CD4-positive, alpha-beta T cell treated with Interleukin-6 for 4 hours (primary cell): Measurements from ENCODE around the gene FXYD3.

Experiments used
- DNase-seq: peaks from one replicate; pipeline ENCODE4 v3.0.0-alpha.2; 2020; ENCODE audit warnings: mixed read lengths

FXYD3 gene

GRCh38 chr19:35115177-35115951 lies at the start of gene FXYD3:
Gene FXYD3, plus strand, starts transcription at chr19:35115823. Its CDS starts 3,554 bp downstream, at chr19:35119377.
- no peak for DNase-seq

- no peak for DNase-seq
Observed at GRCh38 chr19:35066121-35066520, 49.5 kb upstream of the FXYD3 start.

GRCh38 chr19:35066691-35067563 lies 48.7 kb upstream of the FXYD3 start:
- DNase-seq: peak; percentile 94

GRCh38 chr19:35068941-35069634 lies 46.5 kb upstream of the FXYD3 start:
- no peak for DNase-seq

- no peak for DNase-seq
Observed at GRCh38 chr19:35069696-35070095, 45.9 kb upstream of the FXYD3 start.

GRCh38 chr19:35070471-35070870 lies 45.2 kb upstream of the FXYD3 start:
- no peak for DNase-seq

- DNase-seq: no peak
Observed at GRCh38 chr19:35073516-35073915, 42.1 kb upstream of the FXYD3 start.

GRCh38 chr19:35073941-35074340 lies 41.7 kb upstream of the FXYD3 start:
- DNase-seq: no peak

GRCh38 chr19:35074426-35075201 lies 41.0 kb upstream of the FXYD3 start:
- DNase-seq: no peak

- no peak for DNase-seq
Observed at GRCh38 chr19:35075202-35076025, 40.2 kb upstream of the FXYD3 start.

GRCh38 chr19:35076026-35076370 lies 39.6 kb upstream of the FXYD3 start:
- no peak for DNase-seq

- no peak for DNase-seq
Observed at GRCh38 chr19:35076657-35077056, 39.0 kb upstream of the FXYD3 start.

- no peak for DNase-seq
Observed at GRCh38 chr19:35077411-35078223, 38.0 kb upstream of the FXYD3 start.

GRCh38 chr19:35079826-35080225 lies 35.8 kb upstream of the FXYD3 start:
- no peak for DNase-seq

- no peak for DNase-seq
Observed at GRCh38 chr19:35080613-35081170, 34.9 kb upstream of the FXYD3 start.

- no peak for DNase-seq
Observed at GRCh38 chr19:35081201-35081600, 34.4 kb upstream of the FXYD3 start.

GRCh38 chr19:35083691-35084508 lies 31.7 kb upstream of the FXYD3 start:
- DNase-seq: no peak

- DNase-seq: no peak
Observed at GRCh38 chr19:35084509-35084762, 31.2 kb upstream of the FXYD3 start.

- DNase-seq: no peak
Observed at GRCh38 chr19:35085947-35086346, 29.7 kb upstream of the FXYD3 start.

- DNase-seq: no peak
Observed at GRCh38 chr19:35086455-35086854, 29.2 kb upstream of the FXYD3 start.
